ENCODE measurements around the gene HOXB9. TPM values are rescaled to one million over a fixed set of nuclear protein-coding genes. Genes with fewer than 3 reads are reported as not detected.
A peak's percentile ranks its signal among the peaks of the same experiment; 100 is the strongest.

HOXB9 gene
- total and polyA plus RNA-seq, 4 donors: 0.33 to 0.75 (median 0.39) TPM; not detected in 1

DNA sequence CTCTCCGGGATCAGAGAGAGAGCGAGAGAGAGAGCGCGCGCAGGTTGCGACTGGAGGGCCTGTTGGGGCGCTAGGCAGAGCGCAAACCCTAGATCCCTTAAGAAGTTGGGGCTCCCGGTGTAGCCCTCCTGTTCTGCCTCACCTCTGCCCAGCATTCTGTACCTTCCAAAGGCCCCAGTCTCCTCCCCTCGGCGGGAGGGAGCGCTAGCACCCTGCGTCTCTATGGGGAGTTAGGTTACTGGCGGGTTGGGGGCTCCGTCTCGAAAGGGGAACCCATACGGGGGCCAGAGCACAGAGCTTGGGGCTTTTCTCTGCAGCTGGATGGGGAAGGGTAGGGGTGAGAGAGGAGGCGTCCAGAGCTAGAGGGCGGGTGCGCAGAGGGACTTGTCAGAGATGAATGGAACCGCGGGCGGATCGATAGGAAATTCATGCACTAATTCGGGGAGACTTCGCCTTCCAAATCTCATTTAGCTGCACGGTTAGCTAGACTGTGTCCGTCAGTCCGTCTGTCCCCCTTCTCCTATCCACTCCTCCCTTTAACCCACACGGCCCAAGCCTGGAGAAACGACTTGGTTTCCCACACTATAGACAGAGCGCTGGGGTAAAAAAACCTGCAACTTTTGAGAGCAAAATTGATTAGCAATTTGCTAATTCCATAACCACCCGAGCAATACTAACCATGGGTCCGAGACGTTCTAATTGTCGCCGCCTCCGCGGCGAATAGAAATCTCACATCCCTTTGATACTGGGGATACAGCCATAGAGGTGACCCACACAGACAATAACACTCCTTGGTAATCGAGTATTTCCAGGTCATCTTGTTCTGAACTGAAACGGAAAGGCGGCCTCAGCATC, 47.3 kb downstream of the HOXB9 start:
- Histone ChIP-seq H3K27me3 (ENCODE audit: control insufficient read depth in 1 of 2, insufficient read depth in 2 of 2, low read length in 1 of 2) (no peaks in the 10 kb centered on the region), H3K36me3 (ENCODE audit: control insufficient read depth in 1 of 2, insufficient read depth in 2 of 2, low read length in 1 of 2) (no peaks in the 10 kb centered on the region), H3K27ac (ENCODE audit: low read depth in 1 of 2, low read length in 2 of 2) (peak overlapping the region; percentile 47 to 62), H3K4me1 (ENCODE audit: control insufficient read depth in 1 of 2, insufficient read depth in 2 of 2, low read length in 2 of 2) (peaks cover 0 to 7% of the 10 kb centered on the region in 2 donors), H3K9me3 (ENCODE audit: control insufficient read depth, low read length) (no peaks in the 10 kb centered on the region), H3K4me3 (ENCODE audit: low read length in 2 of 2) (peak overlapping the region; percentile 39 to 68)
- 30 to 39% methylated on average over 39 to 43 of the region's 43 CpGs for WGBS, 2 donors
- ATAC-seq (ENCODE audit: low FRiP score): no peak
- intact Hi-C loops (cut with DNase I): no loop called here
- no peak for DNase-seq

GRCh38 chr17:48577946-48578615, 48.1 kb downstream of the HOXB9 start, which contains the start of gene HOXB4:
TSS of gene HOXB4 (minus strand) at chr17:48578350. CDS start at chr17:48578319, 31 bp downstream.
- intact Hi-C loops (cut with DNase I): loop anchor here in 1 of 2 donors (1.0 kb wide), 2 partner anchors 31 to 35 kb away; no protein-coding TSS in a partner anchor
- ATAC-seq (ENCODE audit: low FRiP score) (peak; percentile 71), DNase-seq (peak; percentile 90 to 92)
- 0 to 1% methylated on average over 31 to 58 of the region's 58 CpGs for WGBS, 2 donors
- Histone ChIP-seq H3K4me3 (ENCODE audit: low read length in 2 of 2) (peak within 1 kb of the TSS; percentile 40 to 68), H3K9me3 (ENCODE audit: control insufficient read depth, low read length) (no peaks in the 10 kb centered on the region), H3K27ac (ENCODE audit: low read depth in 1 of 2, low read length in 2 of 2) (peak within 1 kb of the TSS; percentile 49 to 88), H3K27me3 (ENCODE audit: control insufficient read depth in 1 of 2, insufficient read depth in 2 of 2, low read length in 1 of 2) (no peaks in the 10 kb centered on the region), H3K36me3 (ENCODE audit: control insufficient read depth in 1 of 2, insufficient read depth in 2 of 2, low read length in 1 of 2) (no peaks in the 10 kb centered on the region), H3K4me1 (ENCODE audit: control insufficient read depth in 1 of 2, insufficient read depth in 2 of 2, low read length in 2 of 2) (peaks cover 0 to 7% of the 10 kb centered on the region in 2 donors)

DNA sequence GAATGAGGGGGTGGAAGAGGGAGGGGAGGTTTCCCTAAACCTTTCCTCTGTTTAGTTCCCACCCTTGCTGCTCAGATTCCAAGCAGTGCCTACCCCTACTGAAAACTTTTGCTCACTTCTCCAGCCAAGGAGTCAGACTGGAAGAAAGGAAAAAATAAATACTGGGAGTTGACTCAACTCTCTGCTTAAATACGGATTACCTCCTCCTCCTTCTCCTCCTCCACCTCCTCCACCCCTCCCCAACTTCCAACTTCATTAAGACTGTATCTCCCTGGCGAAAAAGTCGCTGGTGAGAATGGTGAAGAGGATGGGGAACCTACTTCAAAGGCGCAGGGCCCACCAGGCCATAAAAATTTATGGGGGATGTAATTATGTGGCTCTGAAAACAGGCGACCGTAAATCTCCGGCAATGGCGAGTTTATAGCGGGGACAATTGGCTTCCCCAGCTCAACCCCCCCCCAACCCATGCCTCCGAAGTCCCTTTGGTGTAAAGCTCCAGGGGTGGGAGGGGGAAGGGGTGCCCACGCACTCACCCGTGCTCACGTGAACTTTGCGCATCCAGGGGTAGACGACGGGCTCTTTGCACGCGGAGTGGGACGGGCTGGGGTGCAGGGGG, 48.7 kb downstream of the HOXB9 start:
- WGBS, 2 donors: 1 to 5% methylated on average over 19 of the region's 19 CpGs
- intact Hi-C loops (cut with DNase I): loop anchor here in 1 of 2 donors (1.0 kb wide), 2 partner anchors 30 to 34 kb away; no protein-coding TSS in a partner anchor
- Histone ChIP-seq H3K4me1 (ENCODE audit: control insufficient read depth in 1 of 2, insufficient read depth in 2 of 2, low read length in 2 of 2) (peaks cover 0 to 7% of the 10 kb centered on the region in 2 donors), H3K27ac (ENCODE audit: low read depth in 1 of 2, low read length in 2 of 2) (peak overlapping the region; percentile 49 to 88), H3K4me3 (ENCODE audit: low read length in 2 of 2) (peak overlapping the region; percentile 40 to 68), H3K27me3 (ENCODE audit: control insufficient read depth in 1 of 2, insufficient read depth in 2 of 2, low read length in 1 of 2) (no peaks in the 10 kb centered on the region), H3K9me3 (ENCODE audit: control insufficient read depth, low read length) (no peaks in the 10 kb centered on the region), H3K36me3 (ENCODE audit: control insufficient read depth in 1 of 2, insufficient read depth in 2 of 2, low read length in 1 of 2) (no peaks in the 10 kb centered on the region)
- ATAC-seq (ENCODE audit: low FRiP score): no peak
- DNase-seq: peak in 1 of 2 donors; percentile 71

DNA sequence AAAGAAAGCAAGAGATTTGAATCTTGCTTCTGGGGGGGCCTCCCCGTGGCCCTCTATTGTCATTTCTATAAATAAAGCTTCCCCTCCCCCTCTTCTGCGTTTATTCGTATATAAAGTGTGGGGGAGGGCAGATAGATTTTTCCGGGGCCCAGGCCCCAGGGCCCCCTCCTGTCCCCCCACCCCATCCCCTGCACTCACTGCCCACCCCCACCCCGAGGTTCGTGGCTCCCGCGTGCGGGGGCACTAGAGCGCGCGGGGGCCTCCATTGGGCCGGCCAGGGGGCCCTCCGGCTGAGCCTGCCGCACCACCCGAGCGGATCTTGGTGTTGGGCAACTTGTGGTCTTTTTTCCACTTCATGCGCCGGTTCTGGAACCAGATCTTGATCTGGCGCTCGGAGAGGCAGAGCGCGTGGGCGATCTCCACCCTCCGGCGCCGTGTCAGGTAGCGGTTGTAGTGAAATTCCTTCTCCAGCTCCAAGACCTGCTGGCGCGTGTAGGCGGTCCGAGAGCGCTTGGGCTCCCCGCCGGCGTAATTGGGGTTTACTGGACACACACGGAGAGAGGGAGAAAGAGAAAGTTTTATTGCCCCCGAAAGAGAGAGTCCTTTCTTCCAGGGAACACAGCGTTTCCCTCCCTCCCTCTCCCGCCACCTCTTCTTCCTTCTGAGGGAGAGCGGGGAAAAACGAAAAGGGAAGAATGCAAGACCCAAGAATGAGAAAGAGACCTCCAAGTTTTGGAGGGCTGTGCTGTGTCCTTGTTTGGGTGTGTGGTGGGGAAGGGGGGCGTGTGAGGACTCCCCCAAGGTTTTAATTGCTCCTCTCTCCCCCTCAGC, 49.5 kb downstream of the HOXB9 start:
- Histone ChIP-seq H3K27me3 (ENCODE audit: control insufficient read depth in 1 of 2, insufficient read depth in 2 of 2, low read length in 1 of 2) (no peaks in the 10 kb centered on the region), H3K4me3 (ENCODE audit: low read length in 2 of 2) (peak overlapping the region in 1 of 2 donors; percentile 40), H3K36me3 (ENCODE audit: control insufficient read depth in 1 of 2, insufficient read depth in 2 of 2, low read length in 1 of 2) (no peaks in the 10 kb centered on the region), H3K27ac (ENCODE audit: low read depth in 1 of 2, low read length in 2 of 2) (peak overlapping the region; percentile 11 to 88), H3K9me3 (ENCODE audit: control insufficient read depth, low read length) (no peaks in the 10 kb centered on the region), H3K4me1 (ENCODE audit: control insufficient read depth in 1 of 2, insufficient read depth in 2 of 2, low read length in 2 of 2) (peaks cover 0 to 7% of the 10 kb centered on the region in 2 donors)
- 7% methylated on average over 42 of the region's 43 CpGs for WGBS, 2 donors
- ATAC-seq (ENCODE audit: low FRiP score) (peak; percentile 37), DNase-seq (peak; percentile 82 to 88)
- intact Hi-C loops (cut with DNase I): loop anchor here in 1 of 2 donors (1.0 kb wide), 2 partner anchors 29 to 33 kb away; no protein-coding TSS in a partner anchor

GRCh38 chr17:48575673-48576478, 50.3 kb downstream of the HOXB9 start:
- H3K4me3 ChIP-seq (ENCODE audit: low read length in 2 of 2): peak overlapping the region in 1 of 2 donors; percentile 40

GRCh38 chr17:48575066-48575582, 51.0 kb downstream of the HOXB9 start:
- Histone ChIP-seq H3K4me3 (ENCODE audit: low read length in 2 of 2) (no peak overlapping the region), H3K9me3 (ENCODE audit: control insufficient read depth, low read length) (no peaks in the 10 kb centered on the region), H3K4me1 (ENCODE audit: control insufficient read depth in 1 of 2, insufficient read depth in 2 of 2, low read length in 2 of 2) (peaks cover 0 to 8% of the 10 kb centered on the region in 2 donors), H3K27me3 (ENCODE audit: control insufficient read depth in 1 of 2, insufficient read depth in 2 of 2, low read length in 1 of 2) (no peaks in the 10 kb centered on the region), H3K27ac (ENCODE audit: low read depth in 1 of 2, low read length in 2 of 2) (no peak overlapping the region), H3K36me3 (ENCODE audit: control insufficient read depth in 1 of 2, insufficient read depth in 2 of 2, low read length in 1 of 2) (no peaks in the 10 kb centered on the region)
- ATAC-seq (ENCODE audit: low FRiP score) (no peak), DNase-seq (no peak)
- WGBS, 2 donors: 15 to 45% methylated on average over 7 of the region's 7 CpGs
- intact Hi-C loops (cut with DNase I): no loop called here

More at GRCh38 chr17:48575673-48576478, 50.3 kb downstream of the HOXB9 start:
- ATAC-seq (ENCODE audit: low FRiP score) (no peak), DNase-seq (peak in 1 of 2 donors; percentile 77)
- Histone ChIP-seq H3K4me1 (ENCODE audit: control insufficient read depth in 1 of 2, insufficient read depth in 2 of 2, low read length in 2 of 2) (peaks cover 0 to 7% of the 10 kb centered on the region in 2 donors), H3K36me3 (ENCODE audit: control insufficient read depth in 1 of 2, insufficient read depth in 2 of 2, low read length in 1 of 2) (no peaks in the 10 kb centered on the region), H3K9me3 (ENCODE audit: control insufficient read depth, low read length) (no peaks in the 10 kb centered on the region), H3K27ac (ENCODE audit: low read depth in 1 of 2, low read length in 2 of 2) (peak overlapping the region; percentile 66 to 88), H3K27me3 (ENCODE audit: control insufficient read depth in 1 of 2, insufficient read depth in 2 of 2, low read length in 1 of 2) (no peaks in the 10 kb centered on the region)
- 11 to 33% methylated on average over 22 of the region's 22 CpGs for WGBS, 2 donors
- intact Hi-C loops (cut with DNase I): no loop called here

DNA sequence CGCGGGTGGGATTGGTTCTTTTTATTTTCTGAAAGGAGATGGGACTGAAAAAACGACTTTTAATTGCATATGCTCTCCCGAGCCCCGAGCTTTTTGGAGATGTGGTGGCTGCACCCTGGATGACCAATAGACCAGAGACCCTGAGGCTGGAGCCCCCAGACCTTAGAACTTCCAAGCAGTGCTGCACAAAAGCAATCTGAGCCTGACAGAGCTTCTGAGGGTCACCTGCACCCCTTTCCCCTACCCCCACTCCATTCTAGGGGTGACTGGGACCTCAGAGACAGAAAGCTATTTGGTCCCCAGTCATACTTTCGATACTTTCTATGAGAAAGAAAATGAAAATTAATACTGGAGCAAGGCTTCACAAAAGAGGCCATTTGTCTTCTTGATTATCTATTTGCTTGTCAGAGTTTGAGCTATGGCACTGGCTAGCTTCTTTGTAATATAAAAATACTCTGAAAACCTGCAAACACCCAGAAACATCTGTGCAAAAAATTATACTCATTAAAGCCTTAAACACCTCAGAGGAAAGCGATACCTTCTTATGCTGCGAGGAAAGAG, 51.6 kb downstream of the HOXB9 start:
- DNase-seq (peak in 1 of 2 donors; percentile 26), ATAC-seq (ENCODE audit: low FRiP score) (no peak)
- 56 to 59% methylated on average over 8 of the region's 8 CpGs for WGBS, 2 donors
- H3K36me3 ChIP-seq (ENCODE audit: control insufficient read depth in 1 of 2, insufficient read depth in 2 of 2, low read length in 1 of 2): no peaks in the 10 kb centered on the region
- H3K9me3 ChIP-seq (ENCODE audit: control insufficient read depth, low read length): no peaks in the 10 kb centered on the region
- no peak overlapping the region for H3K27ac ChIP-seq (ENCODE audit: low read depth in 1 of 2, low read length in 2 of 2)
- H3K4me3 ChIP-seq (ENCODE audit: low read length in 2 of 2): no peak overlapping the region
- H3K27me3 ChIP-seq (ENCODE audit: control insufficient read depth in 1 of 2, insufficient read depth in 2 of 2, low read length in 1 of 2): no peaks in the 10 kb centered on the region
- peaks cover 0 to 13% of the 10 kb centered on the region in 2 donors for H3K4me1 ChIP-seq (ENCODE audit: control insufficient read depth in 1 of 2, insufficient read depth in 2 of 2, low read length in 2 of 2)
- intact Hi-C loops (cut with DNase I): no loop called here
